ENCODE measurements around the gene NUDT17. TPM values are rescaled to one million over a fixed set of nuclear protein-coding genes. Genes with fewer than 3 reads are reported as not detected.
A peak's percentile ranks its signal among the peaks of the same experiment; 100 is the strongest.

NUDT17 gene
- total and polyA plus RNA-seq, 9 of the 15 experiments (the other 6 are each of a cell fraction or from before 2014, with no cell fraction given), result 2.1 to 10.0 (median 6.1) TPM

GRCh38 chr1:145845144-145845513, 301 bp upstream of the NUDT17 start (continued):
- TF ChIP-seq ZNF134 (CRISPR knock-in tag; conservative IDR thresholded peaks at IDR 0.05) (no peak), RFX1 (IDR thresholded peaks at IDR 0.05) (no peak), KHSRP (IDR thresholded peaks at IDR 0.05) (no peak), ZNF77 (CRISPR knock-in tag; IDR thresholded peaks at IDR 0.05) (no peak), PREB (CRISPR knock-in tag; IDR thresholded peaks at IDR 0.05) (0 out of 2 replicates have a peak, but pooled peaks have one; percentile 40), ZNF253 (CRISPR knock-in tag; conservative IDR thresholded peaks at IDR 0.05) (no peak)

- peak overlapping the region; percentile 59 for H3K27ac ChIP-seq (ENCODE audit: extremely low read depth, low read depth, low read length)
- intact Hi-C loops (cut with micrococcal nuclease) (loop anchor here (5.0 kb wide), 1 partner anchor 66 kb away; the partner anchor contains the start of gene ITGA10), in situ Hi-C loops (cut with MboI) (loop anchor here (5.0 kb wide), 1 partner anchor 166 kb away; no protein-coding TSS in a partner anchor)
- FAIRE-seq, result peak; percentile 61
- H3K79me2 ChIP-seq (ENCODE audit: control insufficient read depth, insufficient read depth, low read length), result no peaks in the 10 kb centered on the region
- BruUV-seq (replicated peaks), result no TSS peak
- ChIA-PET POLR2A (interaction anchor here (1.2 to 6.8 kb wide), 6 partner anchors 13 to 161 kb away, joined by 3 to 40 read pairs (median 7); partner anchors contain the start of genes PIAS3 and RBM8A), CTCF (ENCODE audit: low intra/inter-chr PET ratio) (interaction anchor here (0.5 to 2.5 kb wide), 5 partner anchors 9 to 167 kb away, joined by 3 to 16 read pairs (median 6); partner anchors contain the start of gene ITGA10)
- H3K9me3 ChIP-seq (replicated peaks; ENCODE audit: control insufficient read depth, insufficient read depth, low read depth, low read length), result no peaks in the 10 kb centered on the region
- H3K4me1 ChIP-seq (replicated peaks in 1 of 2; ENCODE audit: control insufficient read depth in 2 of 2, insufficient read depth in 2 of 2, low read length in 2 of 2), result peaks cover 7 to 20% of the 10 kb centered on the region in 2 experiments; a peak in 4 of 5 replicates
- peak overlapping the region; percentile 54 for H3K4me3 ChIP-seq
- WGBS (ENCODE audit: insufficient coverage, low coverage, missing lambda C conversion rate), result 24% methylated on average over 3 of the region's 3 CpGs
- peak overlapping the region; percentile 82 for H3K4me2 ChIP-seq (ENCODE audit: insufficient read depth, low read length)
- peaks cover 54% of the 10 kb centered on the region for H3K36me3 ChIP-seq (ENCODE audit: control insufficient read depth, insufficient read depth, low read length)
- H3K9ac ChIP-seq (ENCODE audit: insufficient read depth in 1 of 2, low read depth in 2 of 2, low read length in 2 of 2), result peak overlapping the region; percentile 68 to 93
- H3K27me3 ChIP-seq (ENCODE audit: control insufficient read depth in 2 of 2, insufficient read depth in 2 of 2, low read length in 2 of 2), result no peaks in the 10 kb centered on the region
- peak overlapping the region; percentile 96 for H2AFZ ChIP-seq (ENCODE audit: low read depth, low read length)
- no peaks in the 10 kb centered on the region for H4K20me1 ChIP-seq (replicated peaks; ENCODE audit: control insufficient read depth, insufficient read depth, low read length)
- peak; percentile 65 to 74 (median 68) for DNase-seq (ENCODE audit: extremely low read depth in 1 of 4, low spot score in 3 of 4)
- no peaks in the 10 kb centered on the region for H3K9me1 ChIP-seq (ENCODE audit: control insufficient read depth, insufficient read depth, low read length)
- peak; percentile 80 for ATAC-seq
- no peak for TF ChIP-seq FOXJ3 (CRISPR knock-in tag; IDR thresholded peaks at IDR 0.05)
- TF ChIP-seq, protein P1, sequence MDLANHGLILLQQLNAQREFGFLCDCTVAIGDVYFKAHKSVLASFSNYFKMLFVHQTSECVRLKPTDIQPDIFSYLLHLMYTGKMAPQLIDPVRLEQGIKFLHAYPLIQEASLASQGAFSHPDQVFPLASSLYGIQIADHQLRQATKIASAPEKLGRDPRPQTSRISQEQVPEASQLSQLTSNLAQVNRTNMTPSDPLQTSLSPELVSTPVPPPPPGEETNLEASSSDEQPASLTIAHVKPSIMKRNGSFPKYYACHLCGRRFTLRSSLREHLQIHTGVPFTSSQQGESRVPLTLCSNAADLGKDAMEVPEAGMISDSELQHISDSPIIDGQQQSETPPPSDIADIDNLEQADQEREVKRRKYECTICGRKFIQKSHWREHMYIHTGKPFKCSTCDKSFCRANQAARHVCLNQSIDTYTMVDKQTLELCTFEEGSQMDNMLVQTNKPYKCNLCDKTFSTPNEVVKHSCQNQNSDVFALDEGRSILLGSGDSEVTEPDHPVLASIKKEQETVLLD (IDR thresholded peaks at IDR 0.05), result 0 out of 2 replicates have a peak, but pooled peaks have one; percentile 42
- peak; percentile 51 to 70; a peak in 3 of 4 replicates for TF ChIP-seq RAD21 (CRISPR knock-in tag; conservative IDR thresholded peaks at IDR 0.05 in 1 of 2, IDR thresholded peaks at IDR 0.05 in 1 of 2)
- TF ChIP-seq, protein P2, sequence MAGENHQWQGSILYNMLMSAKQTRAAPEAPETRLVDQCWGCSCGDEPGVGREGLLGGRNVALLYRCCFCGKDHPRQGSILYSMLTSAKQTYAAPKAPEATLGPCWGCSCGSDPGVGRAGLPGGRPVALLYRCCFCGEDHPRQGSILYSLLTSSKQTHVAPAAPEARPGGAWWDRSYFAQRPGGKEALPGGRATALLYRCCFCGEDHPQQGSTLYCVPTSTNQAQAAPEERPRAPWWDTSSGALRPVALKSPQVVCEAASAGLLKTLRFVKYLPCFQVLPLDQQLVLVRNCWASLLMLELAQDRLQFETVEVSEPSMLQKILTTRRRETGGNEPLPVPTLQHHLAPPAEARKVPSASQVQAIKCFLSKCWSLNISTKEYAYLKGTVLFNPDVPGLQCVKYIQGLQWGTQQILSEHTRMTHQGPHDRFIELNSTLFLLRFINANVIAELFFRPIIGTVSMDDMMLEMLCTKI (IDR thresholded peaks at IDR 0.05; ENCODE audit: partially characterized antibody), result no peak
- TF ChIP-seq, protein P3, sequence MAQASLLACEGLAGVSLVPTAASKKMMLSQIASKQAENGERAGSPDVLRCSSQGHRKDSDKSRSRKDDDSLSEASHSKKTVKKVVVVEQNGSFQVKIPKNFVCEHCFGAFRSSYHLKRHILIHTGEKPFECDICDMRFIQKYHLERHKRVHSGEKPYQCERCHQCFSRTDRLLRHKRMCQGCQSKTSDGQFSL (CRISPR knock-in tag; IDR thresholded peaks at IDR 0.05), result 0 out of 2 replicates have a peak, but pooled peaks have one; percentile 14
- TF ChIP-seq, protein P3 (tag; IDR thresholded peaks at IDR 0.05), result no peak
- TF ChIP-seq TRIM28 (IDR thresholded peaks at IDR 0.05), result no peak
- no peak for TF ChIP-seq HSF4 (CRISPR knock-in tag; IDR thresholded peaks at IDR 0.05; ENCODE audit: borderline replicate concordance)
- 0 out of 2 replicates have a peak, but pooled peaks have one; percentile 14 for TF ChIP-seq GATAD2A (IDR thresholded peaks at IDR 0.05)
These were observed 777 bp downstream of the NUDT17 start for GRCh38 chr1:145846201-145846612.
